CD4-positive, alpha-beta T cell (primary cell): ENCODE results near the gene CMIP. TPM values are rescaled to one million over a fixed set of nuclear protein-coding genes. Genes with fewer than 3 reads are reported as not detected.

ENCODE experiments used
- ATAC-seq: fragments of 200-7000 bp; cut with Tn5 transposase; one replicate; pipeline ENCODE4 v1.10.0; 2022; ENCODE audit warnings: mild to moderate bottlenecking; ENCODE audit not compliant: poor library complexity
- CTCF ChIA-PET: fragments of 350-600 bp; sonication (Branson Sonifier 250); formaldehyde crosslinking; loops from one replicate; lab custom pipeline; 2021; ENCODE audit warnings: antibody characterized with exemption, inconsistent platforms; lab: Charles Lee
- POLR2A ChIA-PET: fragments of 350-600 bp; sonication (Branson Sonifier 250); formaldehyde crosslinking; loops from one replicate; lab custom pipeline; 2021; ENCODE audit warnings: antibody characterized with exemption, inconsistent platforms; lab: Charles Lee
- DNase-seq, 14 experiments: peaks; one replicate each; pipeline ENCODE4 v3.0.0-alpha.2; 2013 to 2020; ENCODE audit warnings: mixed read lengths in 2 of 14
- H3K27ac ChIP-seq, 2 donors: one replicate each; pipeline versions ENCODE4 v1.5.1 to v1.7.0; 2013; ENCODE audit warnings: low read length in 2 of 2, low read depth in 1 of 2, mild to moderate bottlenecking in 1 of 2
- H3K27me3 ChIP-seq, 2 experiments: 1 replicate in 1 of 2; 2 replicates in 1 of 2; pipeline versions ENCODE4 v1.6.1 to v1.7.0; 2013; ENCODE audit warnings: low read length in 2 of 2, control low read depth in 1 of 2, mild to moderate bottlenecking in 1 of 2, moderate library complexity in 1 of 2; ENCODE audit not compliant: insufficient read depth in 2 of 2, control insufficient read depth in 1 of 2
- H3K36me3 ChIP-seq: one replicate; pipeline ENCODE4 v1.6.1; 2013; ENCODE audit warnings: low read length, control low read depth; ENCODE audit not compliant: insufficient read depth
- H3K4me1 ChIP-seq: one replicate; pipeline ENCODE4 v1.6.1; 2013; ENCODE audit warnings: low read length, control low read depth; ENCODE audit not compliant: insufficient read depth
- H3K4me3 ChIP-seq: one replicate; pipeline ENCODE4 v1.5.1; 2013; ENCODE audit warnings: mild to moderate bottlenecking, low read length, moderate library complexity
- H3K9me3 ChIP-seq, 2 experiments: 1 replicate in 1 of 2; 2 replicates in 1 of 2; pipeline versions ENCODE4 v1.6.1 to v1.7.0; 2013; ENCODE audit warnings: low read length in 2 of 2, mild to moderate bottlenecking in 2 of 2, control low read depth in 1 of 2, moderate library complexity in 1 of 2; ENCODE audit not compliant: control insufficient read depth in 1 of 2, insufficient read depth in 1 of 2
- H3K27ac Mint-ChIP-seq: one replicate; pipeline ENCODE4 v1.8.0; 2020; ENCODE audit warnings: mixed read lengths
- H3K27me3 Mint-ChIP-seq: one replicate; pipeline ENCODE4 v1.8.0; 2021; ENCODE audit warnings: mixed read lengths
- H3K36me3 Mint-ChIP-seq: one replicate; pipeline ENCODE4 v1.8.0; 2021; ENCODE audit warnings: low read depth, mixed read lengths
- H3K4me1 Mint-ChIP-seq: one replicate; pipeline ENCODE4 v1.8.0; 2021; ENCODE audit warnings: low read depth, mixed read lengths
- H3K4me3 Mint-ChIP-seq: one replicate; pipeline ENCODE4 v1.8.0; 2020; ENCODE audit warnings: mild to moderate bottlenecking, mixed read lengths
- H3K9me3 Mint-ChIP-seq: one replicate; pipeline ENCODE4 v1.8.0; 2020; ENCODE audit warnings: mixed read lengths
- CTCF ChIP-seq: fragments of 200-600 bp; IDR thresholded peaks from one replicate; pipeline ENCODE4 v1.8.0; 2022; ENCODE audit warnings: antibody characterized with exemption, mild to moderate bottlenecking
- intact Hi-C, 2 experiments: fragments of 100-400 bp; cut with DNase I in 1 of 2; cut with micrococcal nuclease in 1 of 2; formaldehyde crosslinking; loops; one replicate each; pipeline versions ENCODE4 v1.15.1 to v1.9.0; 2023 to 2025; cut with DNase I, micrococcal nuclease
- total RNA-seq, 174 experiments: library from RNA in 2 of 174; stranded (reverse) in 2 of 174; gene quantifications; one replicate each; pipeline ENCODE4 v1.2.3 and lab custom pipeline; 2021 to 2026

Gene CMIP
- total RNA-seq, 2 experiments from 2014 or later = 33.5 to 35.3 TPM

GRCh38 chr16:81515281-81515680 lies 70.7 kb downstream of the CMIP start:
- TF ChIP-seq CTCF = no peak
- ChIA-PET POLR2A (no interaction called here), CTCF (no interaction called here)
- ATAC-seq = no peak
- no peak overlapping the region for H3K4me3 ChIP-seq
- no peak overlapping the region for H3K27ac Mint-ChIP-seq
- no peak overlapping the region for H3K4me3 Mint-ChIP-seq
- H3K4me1 ChIP-seq = peaks cover 30% of the 10 kb centered on the region
- H3K36me3 ChIP-seq = peaks cover 10% of the 10 kb centered on the region
- DNase-seq = no peak
- H3K4me1 Mint-ChIP-seq = peaks cover 11% of the 10 kb centered on the region
- H3K27me3 ChIP-seq = no peaks in the 10 kb centered on the region
- H3K9me3 ChIP-seq = peaks cover 0 to 5% of the 10 kb centered on the region in 2 experiments
- H3K9me3 Mint-ChIP-seq = no peaks in the 10 kb centered on the region
- no peaks in the 10 kb centered on the region for H3K27me3 Mint-ChIP-seq
- intact Hi-C loops = no loop called here
- H3K27ac ChIP-seq = no peak overlapping the region
- H3K36me3 Mint-ChIP-seq = peaks cover 8% of the 10 kb centered on the region

GRCh38 chr16:81515721-81516120 lies 71.1 kb downstream of the CMIP start:
- DNase-seq = no peak
- no peak for ATAC-seq
- no peaks in the 10 kb centered on the region for H3K27me3 ChIP-seq
- peaks cover 35% of the 10 kb centered on the region for H3K4me1 ChIP-seq
- Mint-ChIP-seq H3K9me3 (no peaks in the 10 kb centered on the region), H3K4me3 (no peak overlapping the region), H3K36me3 (peaks cover 8% of the 10 kb centered on the region), H3K4me1 (peaks cover 15% of the 10 kb centered on the region), H3K27me3 (no peaks in the 10 kb centered on the region), H3K27ac (no peak overlapping the region)
- no peak for TF ChIP-seq CTCF
- H3K4me3 ChIP-seq = no peak overlapping the region
- intact Hi-C loops = no loop called here
- no peak overlapping the region for H3K27ac ChIP-seq
- ChIA-PET CTCF (no interaction called here), POLR2A (no interaction called here)
- peaks cover 10% of the 10 kb centered on the region for H3K36me3 ChIP-seq
- peaks cover 0 to 5% of the 10 kb centered on the region in 2 experiments for H3K9me3 ChIP-seq

- POLR2A ChIA-PET = no interaction called here
- intact Hi-C loops = no loop called here
These were observed 72.0 kb downstream of the CMIP start for GRCh38 chr16:81516478-81517149.

More at GRCh38 chr16:81516478-81517149, 72.0 kb downstream of the CMIP start:
- Mint-ChIP-seq H3K27ac (no peak overlapping the region), H3K4me1 (peaks cover 24% of the 10 kb centered on the region), H3K36me3 (peaks cover 8% of the 10 kb centered on the region), H3K4me3 (no peak overlapping the region), H3K9me3 (no peaks in the 10 kb centered on the region), H3K27me3 (no peaks in the 10 kb centered on the region)
- H3K27me3 ChIP-seq = no peaks in the 10 kb centered on the region
- no peak overlapping the region for H3K27ac ChIP-seq
- peaks cover 10% of the 10 kb centered on the region for H3K36me3 ChIP-seq
- peaks cover 0 to 5% of the 10 kb centered on the region in 2 experiments for H3K9me3 ChIP-seq
- H3K4me3 ChIP-seq = no peak overlapping the region
- CTCF ChIA-PET = no interaction called here
- DNase-seq (no peak), ATAC-seq (no peak)
- no peak for TF ChIP-seq CTCF
- H3K4me1 ChIP-seq = peaks cover 44% of the 10 kb centered on the region
